CD4-positive, alpha-beta T cell treated with Interferon alpha-2 for 1 hour (primary cell): ENCODE data around the gene PKDCC.

Source experiments
- DNase-seq, 2 donors: peaks; one replicate each; pipeline ENCODE4 v3.0.0-alpha.2; 2020 to 2022

PKDCC gene, protein sequence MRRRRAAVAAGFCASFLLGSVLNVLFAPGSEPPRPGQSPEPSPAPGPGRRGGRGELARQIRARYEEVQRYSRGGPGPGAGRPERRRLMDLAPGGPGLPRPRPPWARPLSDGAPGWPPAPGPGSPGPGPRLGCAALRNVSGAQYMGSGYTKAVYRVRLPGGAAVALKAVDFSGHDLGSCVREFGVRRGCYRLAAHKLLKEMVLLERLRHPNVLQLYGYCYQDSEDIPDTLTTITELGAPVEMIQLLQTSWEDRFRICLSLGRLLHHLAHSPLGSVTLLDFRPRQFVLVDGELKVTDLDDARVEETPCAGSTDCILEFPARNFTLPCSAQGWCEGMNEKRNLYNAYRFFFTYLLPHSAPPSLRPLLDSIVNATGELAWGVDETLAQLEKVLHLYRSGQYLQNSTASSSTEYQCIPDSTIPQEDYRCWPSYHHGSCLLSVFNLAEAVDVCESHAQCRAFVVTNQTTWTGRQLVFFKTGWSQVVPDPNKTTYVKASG

GRCh38 chr2:42047488-42048298 is at the start of gene PKDCC:
Gene PKDCC (plus strand): TSS chr2:42048021. CDS start chr2:42048200, 179 bp downstream.
- DNase-seq = peak in 1 of 2 donors; percentile 45

DNA sequence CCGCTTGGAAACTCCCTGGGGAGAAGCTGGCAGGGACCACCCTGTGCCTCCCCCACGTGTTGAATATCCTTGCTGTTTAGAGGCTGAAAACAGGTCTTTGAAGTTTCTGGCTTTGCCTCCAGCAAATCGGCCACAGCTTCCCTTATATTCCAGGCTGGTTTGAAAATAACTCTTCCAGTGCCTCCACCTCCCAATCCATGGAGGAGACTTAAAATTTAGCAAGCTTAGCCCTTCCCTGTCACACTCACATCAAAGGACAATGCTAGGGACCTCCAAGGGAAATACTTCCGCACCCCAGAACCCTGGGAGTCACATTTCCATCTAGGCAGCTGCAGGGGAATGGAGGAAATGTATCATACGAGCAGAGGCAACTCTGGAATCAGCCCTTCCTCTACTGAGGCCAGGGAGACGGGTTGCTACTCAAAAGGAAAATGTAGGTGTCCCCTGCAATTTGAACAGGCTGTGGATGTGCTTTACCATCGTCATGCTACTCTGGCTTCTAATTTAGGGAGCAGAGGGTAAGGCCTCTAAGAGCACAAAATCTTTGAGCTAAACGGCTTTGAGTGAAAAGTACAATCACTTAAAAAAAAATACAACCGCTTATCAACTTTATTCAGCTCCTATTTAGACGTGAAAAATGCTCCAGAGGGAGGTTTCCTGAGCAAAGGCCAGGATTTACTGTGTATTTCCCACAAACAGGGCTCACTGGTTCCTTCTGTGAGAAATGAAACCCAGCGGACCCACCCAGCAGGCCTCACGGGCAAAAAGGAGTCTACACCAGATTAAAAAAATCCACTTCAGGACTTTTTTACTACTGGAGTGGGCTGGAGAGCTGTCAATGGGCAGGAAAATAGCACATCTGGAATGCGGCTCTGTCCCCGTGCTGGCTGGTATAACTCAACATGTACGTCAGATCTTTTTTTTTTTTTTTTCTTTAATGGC is 49.4 kb upstream of the PKDCC start:
- DNase-seq = no peak

- no peak for DNase-seq
Measured at GRCh38 chr2:41999128-41999480, 48.7 kb upstream of the PKDCC start.

GRCh38 chr2:41999592-42000281 is 48.1 kb upstream of the PKDCC start:
- DNase-seq = no peak

GRCh38 chr2:42001711-42002201 is 46.1 kb upstream of the PKDCC start:
- no peak for DNase-seq

GRCh38 chr2:42007551-42007950 is 40.3 kb upstream of the PKDCC start:
- no peak for DNase-seq

DNA sequence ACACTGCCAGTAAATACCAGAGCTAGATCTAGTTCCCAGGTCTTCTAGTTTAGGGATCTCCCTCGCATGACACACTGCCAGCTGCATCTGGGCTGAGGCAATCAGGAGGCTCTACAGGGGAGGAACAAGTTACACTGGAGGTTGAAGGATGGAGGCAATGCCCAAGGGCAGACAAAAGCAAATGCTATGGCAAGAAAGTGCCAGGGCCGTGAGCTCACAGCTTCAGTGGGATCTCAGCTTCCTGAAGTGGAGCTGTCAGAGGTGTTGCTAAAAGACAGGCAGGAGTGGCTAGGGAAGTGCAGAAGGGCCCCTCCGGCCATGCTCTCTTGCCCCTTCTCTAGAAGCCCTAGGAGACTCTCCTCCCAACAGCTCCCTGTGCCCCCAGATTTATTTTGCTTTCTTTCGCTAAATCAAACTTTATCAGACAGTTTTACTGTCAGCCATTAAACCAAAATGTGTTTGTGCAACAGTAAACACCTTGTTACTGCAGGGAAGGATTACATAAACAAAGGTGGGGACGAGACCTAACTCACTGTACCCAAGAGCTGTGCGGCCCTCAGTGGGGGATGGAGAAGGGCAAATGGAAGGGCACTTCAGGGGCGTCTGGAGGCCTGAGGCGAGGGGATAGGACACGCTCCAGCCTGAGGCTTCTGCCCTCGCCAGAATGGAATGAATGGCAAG is 39.4 kb upstream of the PKDCC start:
- no peak for DNase-seq

DNA sequence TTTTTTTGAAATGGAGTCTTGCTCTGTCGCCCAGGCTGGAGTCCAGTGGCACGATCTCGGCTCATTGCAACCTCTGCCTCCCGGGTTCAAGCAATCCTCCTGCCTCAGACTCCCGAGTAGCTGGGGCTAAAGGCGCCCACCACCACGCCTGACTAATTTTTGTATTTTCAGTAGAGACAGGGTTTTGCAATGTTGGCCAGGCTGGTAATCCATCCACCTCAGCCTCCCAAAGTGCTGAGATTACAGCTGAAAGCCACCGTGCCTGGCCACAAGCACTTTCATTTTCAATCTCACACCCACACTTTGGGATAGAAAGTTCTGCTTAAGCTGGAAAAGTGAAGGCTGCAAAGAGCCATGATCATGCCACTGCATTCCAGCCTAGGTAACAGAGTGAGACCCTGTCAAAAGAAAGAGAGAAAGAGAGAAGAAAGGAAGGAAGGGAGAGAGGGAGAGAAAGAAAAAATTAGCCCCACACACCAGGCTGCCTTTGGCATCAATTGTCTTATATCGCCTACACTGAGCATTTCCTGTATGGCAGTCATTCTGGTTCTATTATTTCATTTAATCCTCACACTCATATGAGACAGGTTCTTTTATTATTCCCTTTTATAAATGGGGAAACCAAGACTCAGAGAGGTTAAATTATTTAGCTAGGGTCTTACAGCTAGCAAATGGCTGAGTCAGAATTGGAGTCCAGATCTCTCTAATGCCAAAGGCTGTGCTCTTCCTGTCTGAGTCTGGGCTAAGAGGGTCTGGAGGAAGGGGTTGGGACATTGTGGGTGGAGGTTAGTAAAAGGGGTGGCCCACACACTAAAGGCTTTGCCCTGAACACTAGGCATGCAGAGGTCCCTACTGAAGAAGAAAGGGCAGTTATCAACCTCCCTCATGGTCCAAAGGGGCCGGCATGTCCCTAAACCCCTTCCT is 37.9 kb upstream of the PKDCC start:
- peak in 1 of 2 donors; percentile 8 for DNase-seq

GRCh38 chr2:42010743-42011298 is 37.0 kb upstream of the PKDCC start:
- DNase-seq = no peak

DNA sequence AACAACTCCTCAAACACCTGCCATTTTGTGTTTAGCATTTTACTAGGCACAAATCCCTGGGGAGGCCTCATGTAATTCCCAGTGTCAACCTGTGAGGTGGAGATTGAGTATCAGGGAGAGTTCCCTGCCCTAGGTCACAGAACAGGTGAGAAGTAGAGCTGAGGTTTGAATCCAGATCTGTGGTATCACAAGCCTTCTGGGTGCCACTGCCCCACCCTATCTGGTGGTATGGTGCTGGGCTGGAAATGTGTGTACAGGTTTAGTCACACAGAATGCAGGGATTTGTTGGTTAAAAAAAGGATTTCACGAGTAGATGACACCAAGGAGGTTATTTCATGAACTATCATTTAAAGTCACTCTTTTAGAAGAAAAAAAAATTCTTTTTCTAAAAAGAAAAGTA is 35.7 kb upstream of the PKDCC start:
- no peak for DNase-seq

DNA sequence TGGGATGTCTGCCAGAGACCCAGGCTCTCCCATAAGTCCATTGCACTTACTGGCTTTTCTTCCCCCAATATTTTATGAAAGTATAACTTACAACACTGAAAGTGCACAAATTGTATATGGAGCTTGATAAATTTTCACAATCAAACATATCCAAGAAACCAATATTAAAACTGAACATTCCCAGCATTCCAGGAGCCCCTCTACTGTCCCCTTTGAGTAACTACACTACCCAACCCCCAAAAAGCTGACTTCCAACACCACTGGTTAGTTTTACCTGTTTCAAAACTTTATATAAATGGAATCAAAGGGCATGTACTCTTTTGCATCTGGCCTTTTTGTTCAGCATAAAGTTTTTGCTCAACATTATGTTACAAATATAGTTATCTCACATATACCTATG is 35.2 kb upstream of the PKDCC start:
- no peak for DNase-seq

DNA sequence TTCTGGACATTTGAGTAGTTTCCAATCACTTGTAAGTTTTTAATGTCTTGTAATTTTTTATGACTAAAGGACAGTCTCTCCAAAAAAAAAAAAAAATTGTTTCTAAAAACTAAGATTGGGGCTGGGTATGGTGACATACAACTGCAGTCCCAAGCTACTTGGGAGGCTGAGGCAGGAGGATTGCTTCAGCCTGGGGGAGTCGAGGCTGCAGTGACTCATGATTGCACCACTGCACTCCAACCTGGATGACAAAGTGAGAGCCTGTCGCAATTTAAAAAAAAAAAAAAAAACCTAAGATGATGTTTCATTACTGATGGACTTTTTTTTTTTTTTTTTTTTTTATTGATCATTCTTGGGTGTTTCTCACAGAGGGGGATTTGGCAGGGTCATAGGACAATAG is 34.4 kb upstream of the PKDCC start:
- no peak for DNase-seq

GRCh38 chr2:42021464-42021863 is 26.4 kb upstream of the PKDCC start:
- DNase-seq = no peak

GRCh38 chr2:42025151-42025582 is 22.7 kb upstream of the PKDCC start:
- no peak for DNase-seq

DNA sequence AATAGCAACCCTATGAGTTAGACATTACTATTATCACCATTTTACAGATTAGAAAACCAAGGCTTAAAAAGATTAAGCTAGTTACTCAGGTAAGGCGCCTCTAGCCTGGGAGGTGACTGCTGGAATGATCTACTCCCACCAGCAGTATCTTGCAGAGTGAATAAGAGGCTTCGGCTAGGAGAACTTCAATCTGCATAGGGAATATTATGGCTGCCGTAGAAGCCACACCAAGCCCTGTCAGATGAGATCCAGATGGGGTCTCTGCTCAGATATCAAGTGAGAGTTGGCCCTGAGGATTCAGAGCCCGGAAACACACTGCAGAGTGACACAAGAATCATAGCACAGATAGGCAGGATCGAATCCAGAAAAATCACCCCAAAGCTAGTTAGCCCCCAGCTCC is 21.5 kb upstream of the PKDCC start:
- no peak for DNase-seq

DNA sequence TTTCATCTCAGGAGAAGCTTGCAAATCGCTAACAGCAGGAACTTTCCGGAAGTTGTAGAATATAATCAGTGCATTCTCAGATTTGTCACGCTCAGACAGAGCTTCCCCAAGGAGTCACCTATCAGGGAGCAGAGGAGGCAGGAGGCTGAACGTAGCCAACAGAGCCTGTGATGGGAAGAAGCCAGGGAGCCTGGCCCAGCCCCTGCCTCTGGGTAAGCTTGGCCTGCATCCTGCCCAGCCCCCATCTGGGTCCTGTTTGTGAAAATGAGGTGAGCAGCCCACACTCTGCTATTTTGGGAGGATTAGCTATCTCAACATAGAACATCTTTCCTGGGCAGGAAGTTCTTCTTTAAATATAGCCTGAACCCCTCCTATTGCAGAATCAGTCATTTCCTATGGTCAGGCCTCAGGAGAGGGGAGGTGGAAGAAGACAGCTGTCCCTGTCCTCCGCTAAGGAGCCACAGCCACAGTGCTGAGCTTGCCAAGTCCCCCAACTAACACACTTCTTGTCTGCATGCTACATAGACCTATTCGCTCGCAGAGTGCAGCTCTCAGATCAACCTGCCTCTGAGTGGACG is 19.2 kb upstream of the PKDCC start:
- no peak for DNase-seq

GRCh38 chr2:42029171-42029570 is 18.6 kb upstream of the PKDCC start:
- DNase-seq = no peak

- DNase-seq = no peak
Measured at GRCh38 chr2:42029639-42030199, 18.1 kb upstream of the PKDCC start.

DNA sequence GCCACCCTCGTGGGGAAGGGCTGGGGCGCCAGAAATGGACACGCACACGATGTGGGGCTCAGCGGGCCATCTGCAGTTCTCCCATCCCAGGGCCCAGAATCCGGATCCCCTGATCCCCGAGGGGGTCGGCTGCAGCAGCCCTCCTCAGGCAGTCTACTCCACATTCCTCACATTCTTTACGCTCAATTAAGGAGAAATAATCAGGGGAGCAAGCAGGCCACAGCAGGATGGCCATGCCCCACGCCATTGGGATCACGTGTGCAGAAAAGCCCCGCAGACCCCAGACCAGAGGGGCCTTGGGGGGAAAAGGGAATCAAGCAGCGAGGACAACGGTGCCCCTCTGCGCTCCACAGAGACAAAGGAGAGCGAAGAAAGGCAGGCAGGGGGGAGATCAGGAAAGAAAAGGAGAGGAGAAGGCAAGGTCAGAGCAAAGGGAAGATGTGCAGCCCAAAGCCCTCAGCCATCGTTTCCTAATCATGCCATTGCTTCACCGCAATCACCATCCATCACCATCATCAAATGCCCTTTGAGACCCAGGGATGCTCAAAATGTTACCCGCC is 17.5 kb upstream of the PKDCC start:
- DNase-seq = no peak
